NCI-H1694 (cell line): ENCODE results near the gene GPRC5D.

Experiments
- DNase-seq: peaks from one replicate; lab custom pipeline; 2025; lab: John Stamatoyannopoulos, UW

The GPRC5D gene

GRCh38 chr12:12979731-12980259 lies 27.8 kb upstream of the GPRC5D start:
- DNase-seq = no peak

GRCh38 chr12:12979126-12979525 lies 27.2 kb upstream of the GPRC5D start:
- no peak for DNase-seq

GRCh38 chr12:12977231-12977630 lies 25.3 kb upstream of the GPRC5D start:
- DNase-seq = no peak

- DNase-seq = no peak
Observed at GRCh38 chr12:12976366-12976765, 24.4 kb upstream of the GPRC5D start.

- no peak for DNase-seq
Observed at GRCh38 chr12:12975322-12976077, 23.5 kb upstream of the GPRC5D start.

GRCh38 chr12:12974211-12974610 lies 22.2 kb upstream of the GPRC5D start:
- DNase-seq = no peak

- no peak for DNase-seq
Observed at GRCh38 chr12:12973019-12973418, 21.0 kb upstream of the GPRC5D start.

GRCh38 chr12:12965836-12966235 lies 13.9 kb upstream of the GPRC5D start:
- no peak for DNase-seq

- DNase-seq = no peak
Observed at GRCh38 chr12:12964255-12964654, 12.3 kb upstream of the GPRC5D start.

- DNase-seq = no peak
Observed at GRCh38 chr12:12960639-12961209, 8.8 kb upstream of the GPRC5D start.

GRCh38 chr12:12958886-12959285 lies 6.9 kb upstream of the GPRC5D start:
- no peak for DNase-seq

- DNase-seq = no peak
Observed at GRCh38 chr12:12954878-12955625, 3.1 kb upstream of the GPRC5D start.

GRCh38 chr12:12954356-12954755 lies 2.4 kb upstream of the GPRC5D start:
- DNase-seq = no peak

- DNase-seq = no peak
Observed at GRCh38 chr12:12951504-12951903, 466 bp downstream of the GPRC5D start.

GRCh38 chr12:12947902-12948301 lies 4.1 kb downstream of the GPRC5D start:
- DNase-seq = no peak

- DNase-seq = no peak
Observed at GRCh38 chr12:12946686-12947355, 5.1 kb downstream of the GPRC5D start.

GRCh38 chr12:12945591-12945990 lies 6.4 kb downstream of the GPRC5D start:
- no peak for DNase-seq

- DNase-seq = no peak
Observed at GRCh38 chr12:12943586-12944260, 8.2 kb downstream of the GPRC5D start.

GRCh38 chr12:12941450-12942350 lies 10.3 kb downstream of the GPRC5D start:
- DNase-seq = no peak

- no peak for DNase-seq
Observed at GRCh38 chr12:12939888-12940287, 12.1 kb downstream of the GPRC5D start.

GRCh38 chr12:12938541-12938940 lies 13.4 kb downstream of the GPRC5D start:
- no peak for DNase-seq
